GM12874 (cell line): ENCODE results near the gene FADS6.

ENCODE experiments used
- CTCF ChIP-seq: IDR thresholded peaks from 2 replicates; pipeline ENCODE4 v1.5.1; 2011; ENCODE audit warnings: low read depth, mild to moderate bottlenecking, control low read depth, low read length, moderate library complexity; ENCODE audit not compliant: insufficient read depth

FADS6 gene

GRCh38 chr17:74875977-74876593, 17.3 kb downstream of the FADS6 start:
- no peak for TF ChIP-seq CTCF

DNA sequence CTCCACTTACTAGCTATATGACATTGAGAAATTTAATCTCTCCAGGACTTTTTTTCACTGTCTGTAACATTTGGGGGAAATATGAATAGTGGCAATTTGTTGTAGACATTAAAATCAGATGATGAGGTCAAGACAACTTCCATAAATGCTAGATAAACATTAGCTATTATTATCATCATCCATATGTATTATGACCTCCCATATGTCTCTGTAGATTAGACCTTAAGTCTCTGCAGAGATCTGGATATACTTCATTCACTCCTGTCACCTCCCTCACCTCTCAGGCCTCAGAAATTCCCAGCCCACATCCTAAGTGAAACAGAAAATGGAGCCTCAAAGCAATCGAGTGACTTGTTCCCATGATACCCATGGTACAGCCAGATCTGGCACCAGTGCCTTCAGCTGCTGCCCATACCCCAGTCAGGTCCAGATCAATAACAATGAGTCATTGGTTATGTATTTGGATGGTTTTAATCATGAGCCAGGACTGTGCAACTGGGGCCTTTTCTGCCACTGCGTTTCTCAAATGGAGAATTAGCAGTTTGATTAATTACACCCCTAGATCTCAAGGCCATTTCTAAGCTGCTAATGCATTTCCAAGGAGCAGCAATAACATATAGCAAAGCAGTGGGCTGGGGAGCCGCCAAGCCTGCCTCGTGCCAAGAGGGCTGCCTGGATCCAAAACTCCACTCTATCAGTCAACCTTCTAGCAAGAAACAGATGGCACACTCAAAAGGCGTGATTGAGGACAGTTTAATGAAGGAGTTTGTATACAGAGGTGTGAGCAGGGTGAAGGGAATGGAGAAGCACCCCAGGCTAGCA, 18.1 kb downstream of the FADS6 start:
- TF ChIP-seq CTCF: no peak

DNA sequence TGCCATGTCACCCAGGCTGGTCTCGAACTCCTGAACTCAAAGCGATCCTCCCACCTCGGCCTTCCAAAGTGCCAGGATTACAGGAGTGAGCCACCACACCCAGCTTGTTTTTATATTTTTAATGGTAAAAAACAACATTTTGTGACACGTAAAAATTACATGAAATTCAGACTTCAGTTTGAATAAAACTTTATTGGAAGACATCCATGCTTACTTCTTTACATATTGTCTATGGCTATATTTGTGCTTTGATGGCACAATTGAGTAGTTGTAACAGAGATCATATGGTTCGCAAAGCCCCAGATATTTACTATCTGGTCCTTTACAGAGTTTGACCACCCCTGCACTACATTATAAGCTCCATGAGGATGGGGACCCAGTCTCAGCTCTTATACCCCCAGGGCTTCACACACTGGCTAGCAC, 18.8 kb downstream of the FADS6 start:
- TF ChIP-seq CTCF: no peak

DNA sequence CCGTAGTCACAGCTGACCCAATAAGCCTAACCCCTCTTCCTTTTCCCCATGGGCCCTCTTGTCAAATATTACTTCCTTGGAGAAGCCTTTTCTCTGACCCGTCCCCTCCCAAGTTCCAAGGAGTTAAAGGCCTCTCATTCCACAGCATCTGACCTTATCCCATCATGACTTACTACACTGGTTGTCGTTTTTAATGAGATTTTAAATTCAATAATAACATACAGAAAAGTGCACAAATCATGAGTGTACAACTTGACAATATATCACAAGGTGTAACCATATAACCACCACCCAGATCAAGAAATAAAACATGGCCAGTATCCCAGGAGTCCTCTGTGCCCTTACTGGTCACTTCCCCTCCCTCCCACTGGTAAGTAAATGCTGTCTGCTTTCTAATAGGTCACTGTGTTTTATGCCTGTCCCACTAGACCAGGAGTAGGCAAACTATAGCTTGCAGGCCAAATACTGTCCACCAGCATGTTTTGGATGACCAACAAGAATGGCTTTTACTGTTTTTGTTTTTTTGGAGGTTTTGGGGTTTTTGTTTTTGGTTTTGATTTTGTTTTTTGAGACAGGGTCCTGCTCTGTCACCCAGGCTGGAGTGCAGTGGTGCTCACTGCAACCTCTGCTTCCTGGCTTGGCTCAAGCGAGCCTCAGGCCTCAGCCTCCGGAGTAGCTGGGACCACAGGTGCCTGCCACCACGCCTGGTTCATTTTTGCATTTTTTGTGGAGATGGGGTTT, 19.4 kb downstream of the FADS6 start:
- TF ChIP-seq CTCF: no peak

DNA sequence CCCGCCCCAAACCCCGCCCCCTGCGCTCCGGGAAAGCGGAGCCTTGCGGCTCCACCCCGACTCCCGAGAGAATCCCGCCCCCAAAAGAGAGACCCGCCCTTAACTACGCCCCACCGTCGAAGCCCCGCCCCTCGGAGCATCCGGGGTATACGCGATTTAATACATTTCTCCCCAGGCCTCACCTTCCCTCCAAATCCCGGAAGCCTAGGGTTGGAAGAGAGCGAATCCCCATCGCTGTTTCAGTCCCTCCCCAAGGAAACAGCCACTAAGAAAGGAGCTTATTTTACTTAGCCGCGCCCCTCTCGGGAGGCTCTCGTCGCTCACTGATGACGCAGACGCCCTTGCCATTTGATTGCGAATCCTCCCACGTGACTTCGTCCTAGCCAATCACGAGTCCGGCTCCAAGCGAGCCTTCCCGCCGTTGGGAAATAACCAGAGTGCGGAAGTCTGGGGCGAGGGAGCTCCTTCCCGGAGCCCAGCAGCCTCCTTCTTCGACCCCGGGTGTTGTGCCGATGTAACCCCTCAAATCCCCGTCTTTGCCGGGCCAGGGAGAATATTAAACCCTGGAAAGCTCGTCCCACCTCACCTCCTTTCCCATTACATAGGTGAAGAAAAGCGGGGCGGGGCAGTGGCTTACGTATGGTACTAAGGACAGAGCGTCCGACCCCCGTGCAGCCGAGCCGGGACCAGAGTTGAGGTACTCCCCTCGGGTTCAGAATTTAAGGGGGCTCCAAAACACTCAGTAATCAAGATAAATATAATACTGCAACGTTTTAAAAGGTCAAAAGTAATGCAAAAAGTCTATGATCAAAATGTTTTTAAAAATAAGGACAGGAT, 20.2 kb downstream of the FADS6 start:
- TF ChIP-seq CTCF: no peak

- no peak for TF ChIP-seq CTCF
These were observed 21.0 kb downstream of the FADS6 start, which contains the start of gene FDXR for GRCh38 chr17:74872313-74873036. TSS of gene FDXR (minus strand) at chr17:74872994. CDS start at chr17:74872944, 50 bp downstream.
